IMR-90 (cell line): ENCODE data around the gene HAGHL. TPM values are rescaled to one million over a fixed set of nuclear protein-coding genes. Genes with fewer than 3 reads are reported as not detected.

ENCODE experiments used
- ATAC-seq: fragments of 200-7000 bp; cut with Tn5 transposase; 2 replicates; pipeline ENCODE4 v1.9.1; 2020; ENCODE audit warnings: low read depth, mild to moderate bottlenecking, moderate library complexity
- BruUV-seq: library from RNA; stranded (reverse); fragments of 400-500 nt; replicated peaks from 2 replicates; lab custom pipeline; 2021; lab: Mats Ljungman, UMichigan
- CTCF ChIA-PET: fragments of 300-600 bp; formaldehyde crosslinking; extraction: SDS; loops from one replicate; lab custom pipeline; 2021; ENCODE audit warnings: antibody characterized with exemption; lab: Yijun Ruan, JAX
- POLR2A ChIA-PET: fragments of 300-600 bp; sonication (Branson Sonifier 250); formaldehyde crosslinking; loops from one replicate; lab custom pipeline; 2022; ENCODE audit warnings: antibody characterized with exemption; ENCODE audit not compliant: unreplicated experiment; lab: Charles Lee
- DNase-seq: peaks from one replicate; pipeline ENCODE4 v3.0.0; 2013
- H2AFZ ChIP-seq: replicated peaks from 2 replicates; pipeline ENCODE3; 2013; ENCODE audit warnings: low read length, mild to moderate bottlenecking; ENCODE audit not compliant: poor library complexity
- H2AK5ac ChIP-seq: 2 replicates; pipeline ENCODE4 v1.6.1; 2013; ENCODE audit warnings: low read depth, low read length, inconsistent platforms
- H2AK9ac ChIP-seq: replicated peaks from 2 replicates; pipeline ENCODE3; 2013; ENCODE audit warnings: mild to moderate bottlenecking, low read depth, low read length, moderate library complexity; ENCODE audit not compliant: poor library complexity
- H2BK120ac ChIP-seq: 2 replicates; pipeline ENCODE4 v1.6.1; 2013; ENCODE audit warnings: low read depth, low read length, inconsistent platforms
- H2BK15ac ChIP-seq: 3 replicates; pipeline ENCODE4 v1.6.1; 2013; ENCODE audit warnings: low read depth, low read length, inconsistent platforms
- H2BK20ac ChIP-seq: 2 replicates; pipeline ENCODE4 v1.6.1; 2013; ENCODE audit warnings: low read depth, mild to moderate bottlenecking, inconsistent platforms, low read length, moderate library complexity
- H2BK5ac ChIP-seq: 2 replicates; pipeline ENCODE4 v1.6.1; 2013; ENCODE audit warnings: mild to moderate bottlenecking, low read depth, low read length, inconsistent platforms; ENCODE audit not compliant: poor library complexity, severe bottlenecking
- H3K14ac ChIP-seq: replicated peaks from 2 replicates; pipeline ENCODE4 v1.6.1; 2013; ENCODE audit warnings: low read depth, low read length, inconsistent platforms
- H3K18ac ChIP-seq: 2 replicates; pipeline ENCODE4 v1.6.1; 2013; ENCODE audit warnings: low read depth, low read length, control low read depth
- H3K23ac ChIP-seq: 2 replicates; pipeline ENCODE4 v1.6.1; 2013; ENCODE audit warnings: low read depth, low read length, inconsistent platforms
- H3K27ac ChIP-seq: 2 replicates; pipeline ENCODE4 v1.5.1; 2013; ENCODE audit warnings: mild to moderate bottlenecking, control low read depth, low read length; ENCODE audit not compliant: insufficient read depth
- H3K27me3 ChIP-seq: 2 replicates; pipeline ENCODE4 v1.6.1; 2013; ENCODE audit warnings: low read length; ENCODE audit not compliant: control insufficient read depth, insufficient read depth
- H3K36me3 ChIP-seq: 2 replicates; pipeline ENCODE4 v1.6.1; 2013; ENCODE audit warnings: low read length, mixed read lengths; ENCODE audit not compliant: control insufficient read depth, insufficient read depth
- H3K4ac ChIP-seq: 2 replicates; pipeline ENCODE4 v1.6.1; 2013; ENCODE audit warnings: low read depth, low read length, inconsistent platforms
- H3K4me1 ChIP-seq: 2 replicates; pipeline ENCODE4 v1.6.1; 2013; ENCODE audit warnings: low read length, mixed read lengths; ENCODE audit not compliant: control insufficient read depth, insufficient read depth
- H3K4me2 ChIP-seq: 2 replicates; pipeline ENCODE4 v1.6.1; 2013; ENCODE audit warnings: low read depth, mild to moderate bottlenecking, control low read depth, low read length, moderate library complexity
- H3K4me3 ChIP-seq: 2 replicates; pipeline ENCODE4 v1.5.1; 2013; ENCODE audit warnings: low read depth, mild to moderate bottlenecking, control low read depth, low read length, moderate library complexity; ENCODE audit not compliant: insufficient read depth
- H3K56ac ChIP-seq: 2 replicates; pipeline ENCODE4 v1.6.1; 2013; ENCODE audit warnings: low read length, inconsistent platforms; ENCODE audit not compliant: insufficient read depth; ENCODE audit errors: extremely low read depth
- H3K79me1 ChIP-seq, 2 experiments: 2 replicates each; pipeline ENCODE4 v1.6.1; 2013; ENCODE audit warnings: low read length in 2 of 2, inconsistent platforms in 1 of 2, low read depth in 1 of 2
- H3K9ac ChIP-seq: 2 replicates; pipeline ENCODE4 v1.6.1; 2013; ENCODE audit warnings: low read depth, low read length, control low read depth
- H3K9me1 ChIP-seq: 2 replicates; pipeline ENCODE4 v1.6.1; 2013; ENCODE audit warnings: low read length, inconsistent platforms; ENCODE audit not compliant: insufficient read depth
- H3K9me3 ChIP-seq: 2 replicates; pipeline ENCODE4 v1.6.1; 2013; ENCODE audit warnings: low read length; ENCODE audit not compliant: control insufficient read depth, insufficient read depth
- H4K20me1 ChIP-seq: 2 replicates; pipeline ENCODE4 v1.6.1; 2013; ENCODE audit warnings: low read length, inconsistent platforms; ENCODE audit not compliant: insufficient read depth
- H4K5ac ChIP-seq: 2 replicates; pipeline ENCODE4 v1.6.1; 2013; ENCODE audit warnings: mild to moderate bottlenecking, low read depth, low read length, control low read depth
- H4K8ac ChIP-seq, 2 experiments: 2 replicates each; pipeline ENCODE4 v1.6.1; 2013; ENCODE audit warnings: low read depth in 2 of 2, low read length in 2 of 2, control low read depth in 1 of 2, inconsistent platforms in 1 of 2
- H4K91ac ChIP-seq: 2 replicates; pipeline ENCODE4 v1.6.1; 2013; ENCODE audit warnings: low read depth, low read length, inconsistent platforms; ENCODE audit not compliant: insufficient read depth
- BHLHE40 ChIP-seq: fragments of 150-350 bp; IDR thresholded peaks from 2 replicates; pipeline ENCODE4 v1.6.1; 2016; ENCODE audit warnings: mild to moderate bottlenecking, low read depth, low read length
- MAFK ChIP-seq: IDR thresholded peaks from 2 replicates; pipeline ENCODE4 v1.6.1; 2012; ENCODE audit warnings: low read depth, low read length, improper control_type of control experiment
- MXI1 ChIP-seq: IDR thresholded peaks from 2 replicates; pipeline ENCODE4 v1.6.1; 2012; ENCODE audit warnings: low read depth, mild to moderate bottlenecking, low read length, moderate library complexity, borderline replicate concordance
- NFE2L2 ChIP-seq: fragments of 150-350 bp; IDR thresholded peaks from 2 replicates; pipeline ENCODE4 v1.6.1; 2016; ENCODE audit warnings: low read depth, mild to moderate bottlenecking, low read length
- POLR2A ChIP-seq: IDR thresholded peaks from 2 replicates; pipeline ENCODE4 v1.6.1; 2012; ENCODE audit warnings: mild to moderate bottlenecking, low read depth, low read length
- USF2 ChIP-seq: fragments of 150-350 bp; IDR thresholded peaks from 2 replicates; pipeline ENCODE4 v1.6.1; 2017; ENCODE audit warnings: mild to moderate bottlenecking, antibody characterized with exemption, low read length, low read depth
- WGBS, 2 experiments: methylation state at CpG; one replicate each; pipeline versions ENCODE4 v1.1.5 to v1.1.7; 2013; ENCODE audit warnings: missing lambda C conversion rate in 2 of 2; ENCODE audit not compliant: insufficient read length in 1 of 2; ENCODE audit errors: extremely low coverage in 2 of 2; 5-methylcytosine and 5-hydroxymethylcytosine counted together
- dilution Hi-C: fragments of 300-500 bp; cut with HindIII; formaldehyde crosslinking; loops from one replicate; pipeline ENCODE4 v1.14.3; 2018; ENCODE audit warnings: low sequenced_read_pairs; ENCODE audit not compliant: unreplicated experiment
- in situ Hi-C: fragments of 300-500 bp; cut with MboI; formaldehyde crosslinking; loops from 3 replicates; pipeline ENCODE4 v1.14.3; 2019; ENCODE audit warnings: low sequenced_read_pairs, inconsistent platforms, mixed read lengths
- intact Hi-C: fragments of 100-400 bp; cut with micrococcal nuclease; formaldehyde crosslinking; loops from 2 replicates; pipeline ENCODE4 v1.10.0; 2022
- polyA plus RNA-seq, 3 experiments: library from polyadenylated mRNA; depleted of rRNA; stranded (reverse); fragments of >200 nt; gene quantifications; 2 replicates each; pipeline ENCODE4 v1.2.3, GENCODE V29; 2012; ENCODE audit warnings: low replicate concordance in 1 of 3
- total RNA-seq: library from RNA; depleted of rRNA; stranded (reverse); fragments of >200 nt; gene quantifications from 2 replicates; pipeline ENCODE4 v1.2.3, GENCODE V29; 2012

Gene HAGHL
- total and polyA plus RNA-seq, 2 of the 4 experiments (the other 2 are of a cell fraction) = 3.0 to 12.5 TPM

DNA sequence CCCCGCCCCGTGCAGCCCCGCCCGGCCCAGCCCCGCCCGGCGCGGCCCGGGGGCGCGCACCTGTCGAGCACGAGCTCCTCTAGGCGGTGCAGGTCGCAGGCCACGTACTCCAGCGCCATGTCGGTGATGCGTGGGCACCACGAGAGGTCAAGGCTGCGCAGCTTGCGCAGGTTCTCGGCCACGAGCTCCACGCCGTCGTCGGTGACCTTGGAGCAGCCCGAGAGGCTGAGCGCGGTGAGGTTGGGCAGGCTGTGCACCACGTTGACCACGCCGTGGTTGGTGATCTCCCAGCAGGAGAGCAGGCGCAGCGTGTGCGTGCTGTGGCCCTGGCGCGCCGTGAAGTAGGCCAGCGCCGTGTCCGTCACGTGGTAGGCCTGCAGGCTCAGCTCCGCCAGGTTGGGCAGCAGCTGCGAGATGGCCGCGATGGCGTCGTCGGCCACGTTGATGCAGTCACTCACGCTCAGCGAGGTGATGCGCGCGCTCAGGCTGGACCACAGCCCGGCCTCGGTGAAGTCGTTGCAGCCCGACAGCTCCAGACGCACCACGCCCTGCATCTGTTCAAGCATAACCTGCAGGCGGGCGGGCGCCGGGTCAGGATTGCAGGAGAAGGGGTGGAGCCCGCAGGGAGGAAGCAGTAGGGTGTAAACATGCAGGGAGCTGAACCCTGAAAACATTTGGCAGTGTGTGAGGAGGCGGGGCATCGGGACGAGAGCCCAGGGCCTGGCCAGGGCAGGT is 31.4 kb upstream of the HAGHL start:
- no peak overlapping the region for H2BK15ac ChIP-seq
- dilution Hi-C loops = no loop called here
- H2AK5ac ChIP-seq = no peak overlapping the region

More for the DNA sequence above, 31.4 kb upstream of the HAGHL start:
- no peak overlapping the region for H3K4me3 ChIP-seq
- intact Hi-C loops (no loop called here), in situ Hi-C loops (no loop called here)
- H4K20me1 ChIP-seq = peaks cover 4% of the 10 kb centered on the region
- H3K79me1 ChIP-seq = no peaks in the 10 kb centered on the region
- H2BK120ac ChIP-seq = no peak overlapping the region
- no peaks in the 10 kb centered on the region for H3K36me3 ChIP-seq
- H3K23ac ChIP-seq = no peak overlapping the region
- H4K91ac ChIP-seq = no peak overlapping the region
- H3K9ac ChIP-seq = no peak overlapping the region
- H3K4ac ChIP-seq = no peak overlapping the region
- H3K9me1 ChIP-seq = peaks cover 4% of the 10 kb centered on the region; the same call in 1 of the 2 replicates
- no peak overlapping the region for H2AK9ac ChIP-seq
- WGBS, 2 experiments = 3% methylated on average over 55 of the region's 71 CpGs; no CpG with 5 or more reads in 1 of the 2 experiments
- no TSS peak for BruUV-seq
- no peak overlapping the region for H3K56ac ChIP-seq
- DNase-seq (no peak), ATAC-seq (peak; percentile 36)
- CTCF ChIA-PET = no interaction called here
- TF ChIP-seq MXI1 = no peak
- TF ChIP-seq BHLHE40 = no peak
- no peak for TF ChIP-seq POLR2A
- TF ChIP-seq MAFK = no peak
- no peak for TF ChIP-seq NFE2L2
- TF ChIP-seq USF2 = peak; percentile 58; the same call in 1 of the 2 replicates
- H3K14ac ChIP-seq = no peak overlapping the region
- no peak overlapping the region for H4K8ac ChIP-seq
- H3K18ac ChIP-seq = no peak overlapping the region
- H3K4me1 ChIP-seq = peaks cover 3% of the 10 kb centered on the region; the same call in 1 of the 2 replicates
- H2BK5ac ChIP-seq = no peak overlapping the region
- H3K9me3 ChIP-seq = no peaks in the 10 kb centered on the region; the same call in 1 of the 2 replicates
- H2BK20ac ChIP-seq = no peak overlapping the region
- POLR2A ChIA-PET = no interaction called here
- no peak overlapping the region for H4K5ac ChIP-seq
- H3K4me2 ChIP-seq = 0 out of 2 replicates have a peak overlapping the region, but pooled peaks have one; percentile 22
- peak overlapping the region; percentile 78 for H2AFZ ChIP-seq
- H3K27ac ChIP-seq = no peak overlapping the region
- peaks cover 62% of the 10 kb centered on the region for H3K27me3 ChIP-seq
